ENCODE results near the gene FARS2.
A peak's percentile ranks its signal among the peaks of the same experiment; 100 is the strongest.

Gene FARS2

GRCh38 chr6:5469101-5469846, 208.0 kb downstream of the FARS2 start:
- no peak for DNase-seq

GRCh38 chr6:5471044-5471443, 209.7 kb downstream of the FARS2 start:
- peak; percentile 29 for DNase-seq

- DNase-seq: no peak
Observed at GRCh38 chr6:5471637-5472398, 210.5 kb downstream of the FARS2 start.

- no peak for DNase-seq
Observed at GRCh38 chr6:5472571-5472970, 211.3 kb downstream of the FARS2 start.

- DNase-seq: no peak
Observed at GRCh38 chr6:5475779-5476178, 214.5 kb downstream of the FARS2 start.

- DNase-seq: no peak
Observed at GRCh38 chr6:5478380-5478779, 217.1 kb downstream of the FARS2 start.

- no peak for DNase-seq
Observed at GRCh38 chr6:5481033-5481432, 219.7 kb downstream of the FARS2 start.

GRCh38 chr6:5481750-5482149, 220.4 kb downstream of the FARS2 start:
- DNase-seq: no peak

- no peak for DNase-seq
Observed at GRCh38 chr6:5482619-5483018, 221.3 kb downstream of the FARS2 start.

GRCh38 chr6:5484692-5485091, 223.4 kb downstream of the FARS2 start:
- DNase-seq: no peak

- no peak for DNase-seq
Observed at GRCh38 chr6:5486214-5486613, 224.9 kb downstream of the FARS2 start.

GRCh38 chr6:5490501-5491069, 229.3 kb downstream of the FARS2 start:
- no peak for DNase-seq

- no peak for DNase-seq
Observed at GRCh38 chr6:5492356-5492755, 231.0 kb downstream of the FARS2 start.

GRCh38 chr6:5493806-5494205, 232.5 kb downstream of the FARS2 start:
- no peak for DNase-seq

- no peak for DNase-seq
Observed at GRCh38 chr6:5497896-5498578, 236.7 kb downstream of the FARS2 start.

GRCh38 chr6:5498579-5498899, 237.2 kb downstream of the FARS2 start:
- no peak for DNase-seq

GRCh38 chr6:5499644-5500306, 238.5 kb downstream of the FARS2 start:
- no peak for DNase-seq

GRCh38 chr6:5501837-5502236, 240.5 kb downstream of the FARS2 start:
- no peak for DNase-seq

- no peak for DNase-seq
Observed at GRCh38 chr6:5504078-5504477, 242.8 kb downstream of the FARS2 start.

- peak; percentile 2 for DNase-seq
Observed at GRCh38 chr6:5506149-5506548, 244.8 kb downstream of the FARS2 start.

- DNase-seq: peak; percentile 16
Observed at GRCh38 chr6:5506597-5506996, 245.3 kb downstream of the FARS2 start.

GRCh38 chr6:5507131-5507681, 245.9 kb downstream of the FARS2 start:
- DNase-seq: peak; percentile 12
